Skin of body (tissue), 2 donors: ENCODE results near the gene SYT10. TPM values are rescaled to one million over a fixed set of nuclear protein-coding genes. Genes with fewer than 3 reads are reported as not detected.
"Not testable (repeated sequence)": the region's sequence is repeated elsewhere in the genome, so short reads cannot be mapped to it uniquely, and the experiment has no call there.

Experiments
- DNase-seq: peaks from one replicate; lab custom pipeline; 2025; lab: John Stamatoyannopoulos, UW
- total RNA-seq: library from RNA; depleted of rRNA; stranded (reverse); fragments of >200 nt; gene quantifications from one replicate; pipeline ENCODE4 v1.2.3, GENCODE V29; 2014

SYT10 gene, protein sequence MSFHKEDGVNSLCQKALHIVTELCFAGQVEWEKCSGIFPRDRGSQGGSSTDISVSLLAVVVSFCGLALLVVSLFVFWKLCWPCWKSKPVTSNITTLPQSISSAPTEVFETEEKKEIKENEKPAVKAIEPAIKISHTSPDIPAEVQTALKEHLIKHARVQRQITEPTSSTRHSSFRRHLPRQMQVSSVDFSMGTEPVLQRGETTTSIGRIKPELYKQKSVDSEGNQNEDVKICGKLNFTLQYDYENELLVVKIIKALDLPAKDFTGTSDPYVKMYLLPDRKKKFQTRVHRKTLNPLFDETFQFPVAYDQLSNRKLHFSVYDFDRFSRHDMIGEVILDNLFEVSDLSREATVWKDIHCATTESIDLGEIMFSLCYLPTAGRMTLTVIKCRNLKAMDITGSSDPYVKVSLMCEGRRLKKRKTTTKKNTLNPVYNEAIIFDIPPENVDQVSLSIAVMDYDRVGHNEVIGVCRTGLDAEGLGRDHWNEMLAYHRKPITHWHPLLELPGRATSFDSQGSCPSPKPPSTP
- 0.10 TPM for total RNA-seq

DNA sequence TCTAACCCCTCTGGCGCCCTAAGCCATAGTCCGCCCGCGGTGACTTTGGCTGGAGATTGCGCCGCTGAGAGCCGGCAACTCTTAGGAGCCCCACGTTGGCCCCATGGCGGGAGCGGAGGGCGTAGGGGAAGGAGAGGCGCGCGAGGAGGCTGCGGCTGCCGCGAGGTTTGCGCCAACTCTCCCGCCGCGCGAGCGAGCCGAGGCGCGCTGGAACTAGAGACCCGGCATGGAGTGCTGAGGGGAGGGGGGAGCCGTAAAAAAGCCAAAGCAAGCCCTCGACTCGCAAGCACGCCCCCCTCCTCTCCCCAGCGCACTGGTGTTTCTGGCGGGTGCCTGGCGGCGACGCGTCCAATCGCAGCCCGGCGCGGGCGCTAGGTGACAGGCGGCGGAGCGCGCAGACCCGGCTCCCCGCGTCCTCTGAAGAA lies at the start of gene SYT10:
Gene SYT10, minus strand, starts transcription at position 233 of the 425 bp plus-strand sequence. CDS start 297 bp downstream, outside the sequence.
- DNase-seq = no peak

DNA sequence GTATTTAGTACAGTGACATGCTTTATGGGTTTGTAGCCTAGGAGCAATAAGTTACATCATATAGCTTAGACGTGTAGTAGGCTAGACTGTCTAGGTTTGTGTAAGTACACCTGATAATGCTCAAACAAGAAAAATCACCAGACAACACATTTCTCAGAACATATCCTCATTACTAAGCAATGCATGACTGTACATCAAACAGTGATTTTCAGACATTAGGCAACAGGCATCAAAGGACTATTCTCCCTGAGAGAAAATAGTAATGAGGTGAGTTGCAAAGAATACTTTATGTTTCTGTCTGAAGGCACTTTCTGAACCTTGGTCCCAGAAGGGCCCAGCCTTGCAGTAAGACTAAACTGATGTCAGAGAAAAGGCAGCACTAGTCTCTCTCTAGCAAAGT lies 48.4 kb upstream of the SYT10 start:
- DNase-seq = no peak

DNA sequence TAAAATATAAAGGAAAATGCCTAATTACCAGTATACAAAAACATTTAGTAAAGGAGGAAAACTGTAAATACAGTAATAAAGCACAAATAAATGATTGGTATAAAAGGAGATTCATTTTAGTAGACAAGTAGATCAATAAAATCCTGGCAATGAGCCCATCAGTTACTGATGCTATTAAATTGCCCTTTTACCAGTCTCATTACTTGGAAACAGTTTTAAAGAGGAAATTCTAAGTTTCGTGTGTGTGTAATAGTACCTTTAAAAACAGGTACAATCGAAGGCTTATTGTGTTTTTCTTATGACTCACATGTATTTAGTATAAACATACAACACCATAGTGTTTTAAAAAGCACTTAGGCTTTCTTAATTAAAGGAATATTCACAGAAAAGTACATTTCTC lies 46.4 kb upstream of the SYT10 start:
- DNase-seq = no peak

DNA sequence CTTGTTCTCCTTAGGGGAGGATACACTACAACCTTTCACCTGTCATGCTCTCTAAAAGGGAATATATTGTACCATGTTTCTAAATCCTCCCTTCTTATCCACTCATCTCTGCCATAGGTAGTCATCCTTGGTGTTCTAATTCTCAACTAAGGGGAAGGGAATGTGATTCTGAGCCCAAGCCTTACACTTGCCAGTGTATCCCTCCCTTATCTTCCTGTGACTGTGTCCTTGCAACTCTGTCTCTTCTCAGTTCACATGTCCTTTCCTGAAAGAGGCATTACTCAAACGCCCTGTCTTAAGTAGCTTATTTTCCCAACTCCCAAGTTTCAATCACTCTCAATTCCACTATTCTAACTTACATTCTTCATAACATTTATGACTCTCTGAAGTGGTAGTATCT lies 44.5 kb upstream of the SYT10 start:
- DNase-seq = no peak

DNA sequence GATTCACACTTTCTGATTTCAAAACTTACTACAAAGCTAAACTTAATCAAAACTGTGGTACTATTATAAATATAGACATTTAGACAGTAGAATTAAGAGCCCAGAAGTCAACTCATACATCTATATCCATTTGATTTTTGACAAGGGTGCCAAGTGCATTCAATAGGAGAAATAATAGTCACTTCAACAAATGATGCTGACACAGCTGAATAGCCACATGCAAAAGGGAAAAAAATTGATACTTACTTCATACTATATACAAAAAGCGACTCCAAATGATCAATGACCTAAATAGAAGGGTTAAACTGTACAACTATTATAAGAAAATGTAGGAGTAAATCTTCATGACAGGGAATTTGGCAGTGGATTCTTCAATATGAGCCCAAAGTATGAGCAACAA lies 40.7 kb upstream of the SYT10 start:
- no peak for DNase-seq

DNA sequence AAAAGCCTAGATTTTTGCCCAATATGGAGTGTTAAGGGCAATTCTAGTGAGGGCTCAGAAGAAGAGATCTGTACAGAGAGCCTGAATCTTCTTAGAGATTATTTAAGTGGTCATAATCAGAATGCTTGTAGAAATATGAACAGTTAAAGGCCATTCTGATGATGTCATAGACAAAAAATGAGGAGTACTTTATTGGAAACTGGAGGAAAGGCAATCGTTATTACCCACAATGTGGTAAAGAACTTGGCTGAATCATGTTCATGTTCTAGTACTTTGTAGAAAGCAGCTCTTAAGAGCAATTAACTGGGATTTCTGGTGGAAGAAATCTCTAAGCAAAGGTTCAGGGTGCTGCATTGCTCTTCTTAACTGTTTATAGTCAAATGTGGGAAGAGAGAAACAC lies 36.4 kb upstream of the SYT10 start:
- no peak for DNase-seq

DNA sequence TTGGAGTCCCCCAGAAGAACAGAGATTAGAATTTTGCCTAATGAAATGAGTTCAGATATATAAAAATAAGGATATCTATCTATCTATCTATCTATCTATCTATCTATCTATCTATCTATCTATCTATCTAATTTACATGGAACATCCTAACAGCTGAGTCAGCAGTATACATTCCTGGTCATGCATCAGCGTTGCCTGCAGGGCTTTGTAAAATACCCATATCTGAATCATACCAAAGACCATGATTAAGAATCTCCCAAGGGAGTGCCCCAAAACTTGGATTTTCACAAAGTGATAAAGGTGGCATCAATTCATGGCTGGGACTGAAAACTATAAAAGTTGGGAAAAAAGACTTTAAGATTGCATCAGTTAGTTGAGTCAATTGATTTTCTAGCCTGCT lies 32.7 kb upstream of the SYT10 start:
- no peak for DNase-seq

DNA sequence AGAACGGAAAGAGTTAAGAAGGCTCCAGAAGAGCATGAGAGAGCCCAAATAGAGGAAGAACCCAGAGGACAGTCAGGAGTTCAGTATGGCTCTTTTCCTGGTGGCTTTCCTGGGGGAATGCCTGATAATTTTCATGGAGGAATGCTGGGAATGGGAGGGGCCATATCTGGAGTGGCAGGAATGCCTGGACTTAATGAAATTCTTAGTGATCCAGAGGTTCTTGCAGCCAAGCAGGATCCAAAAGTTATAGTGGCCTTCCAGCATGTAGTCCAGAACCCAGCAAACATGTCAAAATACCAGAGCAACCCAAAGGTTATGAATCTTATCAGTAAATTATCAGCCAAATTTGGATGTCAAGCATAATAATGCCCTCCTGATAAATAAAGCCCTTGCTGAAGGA lies 15.5 kb upstream of the SYT10 start:
- no peak for DNase-seq

DNA sequence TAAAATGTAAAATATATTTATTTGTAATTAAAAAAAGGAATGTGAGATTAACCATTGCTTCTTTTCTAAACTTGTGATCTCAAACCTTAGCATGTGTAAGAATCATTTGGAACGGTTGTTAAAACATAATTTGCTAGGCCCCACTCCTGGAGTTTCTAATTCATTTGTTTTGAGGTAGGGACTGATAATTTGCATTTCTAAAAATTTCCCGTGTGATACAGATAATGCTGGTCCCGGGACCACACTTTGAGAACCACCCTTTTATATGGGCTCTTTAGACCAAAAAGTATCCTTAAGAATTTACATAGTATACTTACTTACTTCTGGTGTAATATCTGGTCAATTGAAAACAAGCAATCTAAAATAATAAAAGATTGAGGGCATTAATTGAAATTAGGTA lies 10.9 kb upstream of the SYT10 start:
- no peak for DNase-seq

DNA sequence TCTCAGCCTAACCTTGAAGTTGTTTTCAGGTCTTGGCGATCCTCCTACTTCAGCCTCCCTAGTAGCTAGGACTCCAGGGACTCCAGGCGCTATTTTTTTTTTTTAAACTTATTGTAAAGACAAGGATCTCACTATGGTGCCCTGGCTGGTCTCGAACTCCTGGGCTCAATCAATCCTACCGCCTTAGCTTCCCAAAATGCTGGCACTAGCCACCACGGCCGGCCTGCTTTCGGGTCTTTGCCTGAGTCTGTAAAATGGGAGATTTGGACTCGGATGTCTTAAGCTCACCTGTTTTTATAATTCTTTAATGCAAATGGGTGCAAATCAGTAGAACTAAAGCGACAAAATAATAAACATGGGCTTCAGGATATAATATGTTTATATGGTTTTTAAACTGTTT lies 858 bp upstream of the SYT10 start:
- no peak for DNase-seq

DNA sequence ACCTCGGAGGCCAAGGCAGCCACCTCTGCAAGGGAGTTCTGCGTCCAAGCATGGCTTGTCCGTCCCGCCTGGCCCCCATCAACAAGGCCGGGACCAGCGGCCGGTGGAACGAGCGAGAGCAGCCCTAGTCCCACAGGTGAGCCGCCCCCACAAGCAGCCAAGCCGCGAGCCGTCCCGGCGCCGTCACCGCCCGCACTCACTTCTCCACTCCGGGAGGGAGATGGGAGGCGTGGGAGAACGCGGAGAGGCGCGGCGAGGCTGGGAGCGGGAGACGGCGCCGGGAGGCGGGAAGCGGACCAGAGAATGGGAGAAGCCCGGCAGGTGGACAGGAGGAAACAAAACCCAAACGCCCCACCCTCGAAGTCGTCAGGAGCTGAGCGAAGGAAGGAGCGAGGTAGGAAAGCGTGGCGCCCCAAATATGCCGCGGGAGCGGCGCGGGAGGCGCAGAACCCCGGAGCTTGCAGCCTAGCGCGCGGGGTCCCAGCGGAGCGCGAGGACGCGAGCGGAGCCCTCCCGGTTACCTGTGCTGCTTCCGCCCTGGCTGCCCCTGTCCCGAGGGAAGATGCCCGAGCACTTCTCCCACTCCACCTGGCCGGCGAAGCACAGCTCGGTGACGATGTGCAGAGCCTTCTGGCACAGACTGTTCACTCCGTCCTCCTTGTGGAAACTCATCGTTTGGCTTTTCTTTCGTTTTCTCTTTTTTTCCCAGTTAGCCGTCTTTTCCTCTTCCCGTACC lies 600 bp downstream of the SYT10 start:
- DNase-seq = no peak

DNA sequence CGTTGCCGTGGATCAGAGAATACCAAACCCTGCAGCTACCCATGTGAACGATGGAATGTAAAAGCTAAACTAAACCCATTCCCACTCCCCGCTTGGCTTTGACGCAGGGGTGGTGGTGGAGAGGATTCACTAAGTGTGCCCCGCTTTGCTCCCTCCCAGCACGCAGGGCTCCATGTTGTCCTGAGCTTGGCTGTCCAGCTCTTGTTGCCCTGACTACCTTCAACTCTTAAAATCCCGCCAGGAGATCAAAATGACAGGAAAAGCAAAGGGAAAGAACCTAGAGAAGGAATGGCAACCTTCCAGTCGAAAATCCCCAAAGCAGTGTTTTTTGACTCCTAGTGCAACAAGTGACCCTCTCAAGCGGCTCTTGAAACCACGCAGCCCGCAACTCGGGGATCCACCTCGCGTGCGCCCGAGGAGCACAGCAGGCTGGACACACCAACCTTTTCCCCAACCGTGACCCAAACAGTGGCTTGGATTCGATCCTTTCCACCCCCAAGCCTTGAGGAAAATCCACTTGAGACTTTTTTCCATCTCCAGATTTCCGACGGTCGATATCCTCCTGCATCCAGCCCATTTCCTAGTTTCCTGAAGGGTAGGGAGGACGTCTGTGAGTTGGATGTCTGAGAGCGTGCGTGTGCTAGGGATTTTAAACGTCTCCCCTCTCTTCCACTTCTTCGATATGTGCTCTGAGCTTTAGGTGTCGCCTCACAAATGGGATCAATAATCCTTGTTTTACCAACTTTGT lies 1.4 kb downstream of the SYT10 start:
- DNase-seq = no peak

DNA sequence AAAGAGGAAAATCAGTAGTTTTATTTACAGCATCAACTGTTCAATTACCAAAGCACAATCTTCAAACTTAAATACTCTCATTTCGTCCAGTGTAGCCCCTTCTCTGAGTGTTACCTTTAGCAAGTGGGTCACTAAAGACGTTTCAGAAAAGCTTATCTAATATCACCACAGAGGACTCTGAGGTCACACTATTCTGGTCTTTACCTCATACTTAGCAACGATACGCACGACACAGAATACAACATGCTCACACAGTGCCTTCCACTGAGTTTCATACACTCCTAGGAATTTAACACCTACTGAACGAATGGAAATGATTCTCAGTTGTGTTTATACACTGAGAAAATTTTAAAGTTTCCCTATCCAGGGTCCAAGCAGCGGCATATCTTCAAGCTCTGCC lies 2.0 kb downstream of the SYT10 start:
- no peak for DNase-seq

DNA sequence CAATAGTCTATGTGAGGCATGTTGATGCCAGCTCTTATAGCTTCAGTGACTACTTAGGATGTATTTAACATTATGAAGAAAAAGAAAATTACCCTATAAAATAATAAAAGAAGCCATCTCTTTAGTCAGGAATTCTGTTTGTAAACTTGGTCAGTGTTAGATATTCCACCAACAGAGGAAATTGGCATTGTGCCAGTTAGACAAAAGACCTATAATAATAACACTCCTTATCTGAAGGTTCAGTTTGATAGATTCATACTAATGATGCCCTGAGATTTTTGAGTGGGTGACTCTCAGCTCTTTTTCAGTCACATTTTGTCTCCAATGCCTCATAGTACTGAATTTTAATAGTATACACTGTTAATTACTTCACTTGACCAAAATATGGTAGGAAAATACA lies 6.6 kb downstream of the SYT10 start:
- no peak for DNase-seq

DNA sequence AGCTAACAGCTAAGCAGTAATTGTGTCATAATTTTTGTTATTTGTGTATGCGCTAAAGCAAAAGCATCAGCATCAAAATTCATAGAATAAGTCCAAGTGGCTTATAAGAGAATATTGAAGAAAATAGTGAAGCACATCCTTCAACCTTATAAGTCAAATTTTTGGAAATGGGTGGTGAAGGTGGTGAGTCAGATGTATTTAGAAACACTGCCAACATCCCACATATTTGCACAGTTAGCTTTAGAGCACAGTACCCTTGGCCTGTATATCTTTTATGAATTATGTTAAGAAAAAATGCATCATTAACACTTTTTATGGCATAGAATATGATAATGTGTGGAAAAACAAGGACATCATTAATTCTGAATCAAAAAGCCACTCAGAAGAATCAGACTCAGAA lies 8.0 kb downstream of the SYT10 start:
- no peak for DNase-seq

DNA sequence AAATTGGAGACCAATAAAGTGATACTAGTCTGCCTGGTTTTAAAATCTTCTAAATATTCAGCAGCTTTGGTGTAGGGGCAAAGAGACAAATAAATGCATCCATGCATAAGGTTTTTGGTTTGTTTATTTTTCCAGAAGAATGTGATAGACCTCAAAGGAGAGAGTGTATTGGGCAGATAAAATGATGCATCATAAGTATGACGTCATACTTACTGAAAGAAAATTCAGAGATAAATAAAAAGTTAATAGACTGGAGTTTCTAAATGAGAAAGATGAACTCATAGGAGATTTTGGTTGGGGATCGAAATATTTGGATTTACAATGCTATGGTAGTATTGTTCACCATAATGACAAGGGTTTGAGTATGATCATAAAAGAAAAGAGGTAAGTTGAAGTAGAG lies 10.2 kb downstream of the SYT10 start:
- no peak for DNase-seq

DNA sequence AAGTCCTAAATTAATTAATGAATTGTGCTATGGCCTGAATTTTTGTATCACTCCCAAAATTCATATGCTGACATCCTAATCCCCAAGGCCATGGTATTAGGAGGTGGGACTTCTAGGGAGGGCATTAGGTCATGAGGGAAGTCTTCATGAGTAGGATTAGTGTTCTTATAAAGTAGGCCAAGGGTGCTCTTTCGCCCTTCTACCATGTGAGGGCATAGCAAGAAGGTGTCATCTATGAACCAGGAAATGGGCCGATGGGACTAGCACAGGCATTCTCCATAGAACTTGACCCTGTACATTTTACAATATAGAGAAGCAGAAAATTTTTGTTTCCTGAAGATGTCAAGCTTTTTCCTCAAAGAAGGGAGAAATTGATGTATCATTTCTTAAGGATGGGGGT lies 12.5 kb downstream of the SYT10 start:
- no peak for DNase-seq

DNA sequence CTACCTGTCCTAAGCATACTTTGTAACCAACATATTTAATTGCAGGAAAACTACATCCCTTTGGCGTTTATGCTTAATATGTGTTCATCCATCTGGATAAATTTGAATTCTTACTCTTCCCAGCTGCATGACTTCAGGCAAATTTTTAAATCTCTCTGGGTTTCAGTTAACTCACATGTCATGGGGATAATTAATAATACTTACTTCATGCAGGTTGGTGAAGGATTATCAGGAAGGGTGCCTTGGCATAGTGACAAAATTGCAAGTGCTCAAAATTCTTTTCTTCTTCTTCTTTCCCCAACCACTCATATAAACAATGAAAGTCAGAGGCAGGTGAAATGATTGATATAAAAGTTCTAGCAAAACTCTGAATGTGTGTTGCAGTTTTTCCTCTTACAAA lies 15.9 kb downstream of the SYT10 start:
- DNase-seq = no peak

DNA sequence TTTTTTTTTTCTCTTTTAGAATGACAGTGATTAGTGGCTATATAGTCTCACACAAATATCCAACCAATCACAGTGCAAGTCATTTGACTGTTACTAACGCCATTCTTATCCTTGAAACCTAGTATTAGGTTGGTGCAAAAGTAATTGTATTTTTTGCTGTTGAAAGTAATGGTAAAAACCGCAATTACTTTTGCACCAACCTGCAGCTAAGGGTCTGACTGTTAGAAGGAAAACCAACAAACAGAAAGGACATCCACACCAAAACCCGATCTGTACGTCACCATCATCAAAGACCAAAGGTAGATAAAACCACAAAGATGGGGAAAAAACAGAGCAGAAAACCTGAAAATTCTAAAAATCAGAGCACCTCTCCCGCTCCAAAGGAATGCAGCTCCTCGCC lies 27.2 kb downstream of the SYT10 start:
- DNase-seq = not testable (repeated sequence)

DNA sequence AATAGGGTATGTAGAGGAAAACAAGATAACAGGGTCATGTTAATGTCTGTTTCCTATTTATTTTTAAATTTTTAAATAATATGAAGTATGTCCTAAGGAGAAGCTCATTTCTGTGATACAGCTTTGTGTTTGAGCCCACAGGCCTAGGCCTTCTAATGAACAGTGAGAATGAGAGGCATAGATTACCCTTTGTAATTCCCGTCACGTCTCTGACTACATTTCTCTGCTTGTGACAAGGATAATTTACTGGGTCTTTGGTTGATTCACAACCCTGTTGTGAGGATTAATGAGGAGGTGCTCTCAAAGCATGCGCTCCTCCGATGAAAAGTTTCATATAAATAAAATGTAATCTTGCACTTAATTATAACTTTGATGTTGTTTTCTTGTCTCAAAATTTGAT lies 56.1 kb downstream of the SYT10 start:
- DNase-seq = no peak

DNA sequence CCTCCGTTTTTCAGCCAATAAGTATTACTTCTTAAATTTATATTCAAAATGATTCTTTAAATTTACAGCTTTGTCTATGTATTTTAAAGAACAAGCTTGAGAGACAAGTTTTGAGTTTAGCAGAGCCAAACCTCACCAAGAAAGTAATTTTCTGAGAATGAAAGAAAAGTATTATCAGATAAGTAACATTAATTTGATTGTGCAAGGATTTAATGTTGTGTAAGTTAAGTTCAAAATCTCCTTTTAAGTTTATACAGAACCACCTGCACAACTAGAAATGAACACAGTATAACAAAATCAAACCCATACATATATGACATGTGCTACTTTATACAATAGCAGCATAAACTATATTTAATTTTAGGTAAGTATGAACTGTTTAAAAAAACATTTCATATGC lies 63.5 kb downstream of the SYT10 start:
- DNase-seq = no peak

DNA sequence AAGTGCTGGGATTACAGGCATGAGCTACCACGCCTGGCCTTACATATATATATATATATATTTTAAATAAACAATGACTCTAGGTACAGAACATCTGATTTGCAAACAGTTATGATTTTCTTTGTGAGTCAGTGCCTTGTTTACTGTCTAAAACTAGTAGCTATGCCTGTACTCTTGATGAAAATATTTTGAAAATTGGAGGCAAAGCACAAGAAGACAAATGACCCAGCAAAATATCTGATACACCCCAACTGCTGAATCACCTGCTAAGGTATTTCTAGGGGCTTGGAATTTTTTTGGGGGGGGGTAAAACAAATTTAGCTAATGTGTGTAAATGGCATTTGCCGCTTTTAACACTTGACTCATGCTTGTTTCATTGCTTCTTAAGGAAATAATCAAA lies 69.3 kb downstream of the SYT10 start:
- DNase-seq = no peak
